Common myeloid progenitor, CD34-positive (primary cell): Measurements from ENCODE around the gene ARHGAP10.

Source experiments
- CTCF ChIA-PET: fragments of 350-600 bp; sonication (Branson Sonifier 250); formaldehyde crosslinking; loops from one replicate; lab custom pipeline; 2021; ENCODE audit warnings: antibody characterized with exemption; lab: Charles Lee
- POLR2A ChIA-PET: fragments of 350-600 bp; sonication (Branson Sonifier 250); formaldehyde crosslinking; loops from one replicate; lab custom pipeline; 2021; ENCODE audit warnings: antibody characterized with exemption; lab: Charles Lee
- DNase-seq, 3 donors: peaks; one replicate each; pipeline versions ENCODE4 v3.0.0 to v3.0.0-alpha.2; 2013
- H3K27ac ChIP-seq, 2 experiments: 1 replicate in 1 of 2; 2 replicates in 1 of 2; pipeline ENCODE4 v1.7.0; 2013; ENCODE audit warnings: inconsistent platforms in 2 of 2, low read length in 2 of 2, mild to moderate bottlenecking in 2 of 2, low read depth in 1 of 2, moderate library complexity in 1 of 2; ENCODE audit not compliant: severe bottlenecking in 2 of 2, insufficient read depth in 1 of 2, poor library complexity in 1 of 2
- H3K27me3 ChIP-seq, 5 experiments: replicated peaks in 2 of 5; 1 replicate in 3 of 5; 2 replicates in 2 of 5; pipeline versions ENCODE4 v1.6.1 to v1.7.0; 2013; ENCODE audit warnings: low read length in 4 of 5, mild to moderate bottlenecking in 2 of 5, moderate library complexity in 2 of 5, inconsistent platforms in 1 of 5; ENCODE audit not compliant: insufficient read depth in 5 of 5, control insufficient read depth in 4 of 5
- H3K36me3 ChIP-seq, 4 experiments: 1 replicate in 2 of 4; 2 replicates in 2 of 4; pipeline versions ENCODE4 v1.6.1 to v1.7.0; 2013; ENCODE audit warnings: low read length in 3 of 4, control low read depth in 1 of 4, mild to moderate bottlenecking in 1 of 4; ENCODE audit not compliant: control insufficient read depth in 4 of 4, insufficient read depth in 4 of 4
- H3K4me1 ChIP-seq, 4 experiments: 1 replicate in 3 of 4; 2 replicates in 1 of 4; pipeline versions ENCODE4 v1.6.1 to v1.7.1; 2013; ENCODE audit warnings: low read length in 3 of 4, mild to moderate bottlenecking in 3 of 4, control low read depth in 1 of 4, inconsistent platforms in 1 of 4, moderate library complexity in 1 of 4; ENCODE audit not compliant: control insufficient read depth in 4 of 4, insufficient read depth in 4 of 4; ENCODE audit errors: control extremely low read depth in 1 of 4
- H3K4me3 ChIP-seq, 7 experiments: 1 replicate in 4 of 7; 2 replicates in 3 of 7; pipeline versions ENCODE4 v1.5.1 to v1.7.0; 2013; ENCODE audit warnings: mild to moderate bottlenecking in 7 of 7, low read length in 6 of 7, moderate library complexity in 6 of 7, inconsistent platforms in 2 of 7, low read depth in 2 of 7, control low read depth in 1 of 7; ENCODE audit not compliant: insufficient read depth in 4 of 7, control insufficient read depth in 1 of 7; ENCODE audit errors: extremely low read depth in 1 of 7
- H3K9me3 ChIP-seq, 5 experiments: 1 replicate in 4 of 5; 2 replicates in 1 of 5; pipeline versions ENCODE4 v1.6.1 to v1.7.1; 2013; ENCODE audit warnings: low read length in 4 of 5, mild to moderate bottlenecking in 2 of 5, inconsistent platforms in 1 of 5, low read depth in 1 of 5, moderate library complexity in 1 of 5; ENCODE audit not compliant: control insufficient read depth in 4 of 5, insufficient read depth in 2 of 5; ENCODE audit errors: control extremely low read depth in 1 of 5
- WGBS: methylation state at CpG from one replicate; pipeline ENCODE4 v1.1.5; 2013; ENCODE audit not compliant: insufficient coverage; 5-methylcytosine and 5-hydroxymethylcytosine counted together

Gene ARHGAP10

DNA sequence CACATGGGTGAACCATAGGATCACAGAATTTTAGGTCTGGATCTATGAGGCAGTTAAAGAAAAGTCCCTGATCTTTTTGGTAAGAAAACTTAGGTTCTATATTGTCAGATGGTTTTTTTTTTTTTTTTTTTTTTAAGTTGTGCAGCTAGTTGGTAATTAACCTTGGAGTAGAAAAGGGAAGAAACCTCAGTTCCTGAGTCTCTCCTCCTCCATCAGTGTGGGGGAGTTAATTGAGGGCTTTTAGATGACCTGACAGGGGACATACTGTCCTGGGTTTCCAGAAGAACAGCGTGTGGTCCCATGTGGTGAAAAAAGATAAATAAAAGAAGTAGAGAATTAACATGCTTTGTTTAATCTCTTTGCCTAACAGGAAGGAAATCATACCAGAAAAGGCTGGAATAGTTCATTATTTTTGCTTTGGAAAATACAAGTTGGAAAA is 123.7 kb downstream of the ARHGAP10 start:
- WGBS, result no CpG with 5 or more reads among the region's 1 CpG
- Histone ChIP-seq H3K27me3 (no peaks in the 10 kb centered on the region), H3K9me3 (no peaks in the 10 kb centered on the region), H3K36me3 (peaks cover 0 to 2% (median 0%) of the 10 kb centered on the region in 4 experiments), H3K27ac (no peak overlapping the region), H3K4me1 (peaks cover 0 to 13% (median 0%) of the 10 kb centered on the region in 4 experiments), H3K4me3 (no peak overlapping the region)
- ChIA-PET POLR2A (interaction anchor here (0.6 kb wide), 1 partner anchor 1809 kb away, joined by 4 read pairs; no protein-coding TSS in a partner anchor), CTCF (interaction anchor here (1.0 to 1.5 kb wide), 2 partner anchors 10 to 256 kb away, joined by 3 to 6 read pairs; no protein-coding TSS in a partner anchor)
- DNase-seq, result peak in 2 of 3 donors; percentile 29 to 30

DNA sequence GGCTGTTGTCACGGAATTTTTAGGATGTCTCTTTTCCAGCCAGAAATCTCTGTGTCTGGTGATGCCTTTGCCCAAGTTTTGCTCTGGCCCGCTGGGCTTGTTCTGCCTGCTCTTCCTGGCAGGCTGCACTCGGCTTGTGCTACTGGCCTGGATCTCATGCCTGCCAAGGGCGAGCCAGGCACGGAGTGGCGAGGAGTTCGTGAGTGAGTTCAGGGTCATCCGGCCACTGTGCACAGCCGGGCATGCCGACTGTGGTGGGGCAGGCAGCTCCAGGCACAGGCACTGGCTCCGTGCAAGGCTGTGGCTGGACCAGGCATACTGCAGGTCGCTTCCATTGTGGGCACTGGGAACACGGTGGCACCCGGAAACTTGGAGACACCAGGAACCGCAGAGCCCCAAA is 129.1 kb downstream of the ARHGAP10 start:
- no peak overlapping the region for H3K4me3 ChIP-seq
- ChIA-PET POLR2A (no interaction called here), CTCF (interaction anchor here (1.2 to 1.4 kb wide), 2 partner anchors 17 to 21 kb away, joined by 3 read pairs; no protein-coding TSS in a partner anchor)
- no peaks in the 10 kb centered on the region for H3K4me1 ChIP-seq
- peaks cover 0 to 2% (median 1%) of the 10 kb centered on the region in 4 experiments for H3K36me3 ChIP-seq
- 98% methylated on average over 15 of the region's 15 CpGs for WGBS
- no peak overlapping the region for H3K27ac ChIP-seq
- no peak for DNase-seq
- no peaks in the 10 kb centered on the region for H3K27me3 ChIP-seq
- H3K9me3 ChIP-seq, result no peaks in the 10 kb centered on the region

DNA sequence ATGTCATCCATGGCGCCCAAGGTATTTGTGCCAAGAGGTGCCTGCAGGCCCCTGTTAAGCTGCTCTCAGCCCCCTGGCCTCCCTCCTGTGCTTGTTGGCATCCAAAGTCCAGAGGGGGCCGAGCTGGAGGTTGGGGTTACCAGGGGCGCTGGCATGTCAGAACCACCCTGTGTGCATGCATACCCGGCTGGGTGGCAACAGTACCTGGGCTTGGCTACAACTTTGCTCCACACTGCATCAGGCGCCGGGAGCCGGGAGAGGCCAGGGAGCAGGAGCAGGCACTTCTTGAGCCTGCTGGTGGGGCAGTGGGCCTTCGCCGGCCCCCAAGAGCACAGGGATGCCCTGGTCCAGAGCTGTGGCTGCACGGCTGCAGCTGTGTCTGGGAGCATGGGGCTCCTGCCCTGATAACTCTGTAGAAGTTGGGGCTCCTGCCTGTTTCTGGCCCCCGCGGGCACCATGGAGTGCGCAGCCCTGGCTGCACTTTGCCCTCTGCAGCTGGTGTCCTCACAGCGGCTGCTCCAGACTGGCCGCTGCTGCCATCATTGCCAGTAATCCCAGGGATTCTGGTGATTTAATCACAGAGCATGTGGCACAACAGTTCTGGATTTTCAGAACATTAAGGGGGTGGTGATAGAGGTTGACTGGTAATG is 130.3 kb downstream of the ARHGAP10 start:
- Histone ChIP-seq H3K4me3 (no peak overlapping the region), H3K36me3 (peaks cover 0 to 2% (median 1%) of the 10 kb centered on the region in 4 experiments), H3K9me3 (no peaks in the 10 kb centered on the region), H3K4me1 (no peaks in the 10 kb centered on the region), H3K27ac (no peak overlapping the region), H3K27me3 (no peaks in the 10 kb centered on the region)
- WGBS, result 99% methylated on average over 12 of the region's 15 CpGs
- POLR2A ChIA-PET, result no interaction called here
- no peak for DNase-seq
- CTCF ChIA-PET, result interaction anchor here (1.2 to 6.7 kb wide), 5 partner anchors 19 to 154 kb away, joined by 3 to 101 read pairs (median 3); no protein-coding TSS in a partner anchor

DNA sequence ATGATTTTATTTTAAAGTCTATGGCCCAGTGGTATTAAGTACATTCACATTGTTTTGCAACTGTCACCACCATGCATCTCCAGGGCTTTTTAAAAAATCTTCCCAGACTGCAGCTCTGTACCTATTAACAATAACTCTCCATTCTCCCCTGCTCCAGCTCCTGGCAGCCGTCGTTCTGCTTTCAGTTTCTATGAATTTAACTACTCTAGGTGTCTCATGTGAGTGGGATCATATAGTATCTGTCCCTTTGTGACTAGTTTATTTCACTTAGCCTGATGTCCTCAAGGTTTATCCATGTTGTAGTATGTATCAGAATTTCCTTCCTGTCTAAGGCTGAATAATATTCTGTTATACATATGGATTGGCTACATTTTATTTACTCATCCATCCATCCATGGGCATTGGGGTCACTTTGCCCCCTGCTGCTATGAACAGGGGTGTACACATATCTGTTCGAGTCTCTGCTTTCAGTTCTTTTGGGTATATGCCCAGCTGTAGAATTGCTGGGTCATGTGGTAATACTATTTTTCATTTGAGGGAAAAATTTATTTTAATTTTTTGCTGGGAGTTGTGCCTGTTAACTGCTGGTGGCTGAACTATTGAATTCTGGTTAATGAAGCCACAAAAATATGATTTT is 131.3 kb downstream of the ARHGAP10 start:
- CTCF ChIA-PET, result interaction anchor here (0.5 to 6.7 kb wide), 13 partner anchors 13 to 289 kb away, joined by 3 to 101 read pairs (median 3); partner anchors contain the start of gene ARHGAP10
- Histone ChIP-seq H3K27me3 (no peaks in the 10 kb centered on the region), H3K36me3 (peaks cover 0 to 2% (median 1%) of the 10 kb centered on the region in 4 experiments), H3K4me3 (no peak overlapping the region), H3K9me3 (no peaks in the 10 kb centered on the region), H3K27ac (no peak overlapping the region), H3K4me1 (no peaks in the 10 kb centered on the region)
- DNase-seq, result peak; percentile 15 to 33 (median 25)
- 50% methylated on average over 1 of the region's 3 CpGs for WGBS
- POLR2A ChIA-PET, result no interaction called here

DNA sequence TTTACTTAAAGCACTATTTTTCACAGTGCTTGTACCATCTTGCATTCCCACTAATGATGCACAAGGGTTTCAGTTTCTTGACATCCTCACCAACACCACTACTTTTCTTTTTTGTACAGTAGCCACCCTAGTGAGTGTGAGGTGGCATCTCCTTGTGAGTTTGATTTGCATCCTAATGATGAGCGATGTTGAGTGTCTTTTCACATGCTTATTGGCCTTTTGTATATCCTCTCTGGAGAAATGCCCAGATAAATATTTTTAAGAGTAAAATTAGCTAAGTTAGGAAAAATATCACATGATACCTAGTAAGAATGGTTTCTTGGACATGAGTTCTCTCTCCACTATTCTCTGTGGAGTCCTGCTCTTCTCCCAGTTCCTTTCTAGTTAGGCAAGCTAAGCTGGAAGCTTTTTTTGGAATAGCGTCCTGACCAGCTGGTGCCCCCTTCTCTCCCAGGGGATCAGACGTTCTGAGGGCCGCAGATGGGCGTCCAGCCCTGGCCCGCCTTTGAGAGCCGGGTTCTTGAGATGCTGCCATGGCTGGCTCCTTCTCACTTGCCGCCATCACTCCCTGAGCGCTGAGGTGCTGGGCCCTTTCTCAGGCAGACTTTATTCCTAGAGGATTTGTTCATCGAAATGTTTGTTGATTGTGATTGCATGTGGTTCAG is 132.1 kb downstream of the ARHGAP10 start:
- Histone ChIP-seq H3K27ac (no peak overlapping the region), H3K36me3 (peaks cover 0 to 2% (median 1%) of the 10 kb centered on the region in 4 experiments), H3K4me3 (no peak overlapping the region), H3K4me1 (no peaks in the 10 kb centered on the region), H3K27me3 (no peaks in the 10 kb centered on the region), H3K9me3 (no peaks in the 10 kb centered on the region)
- ChIA-PET CTCF (interaction anchor here (0.6 to 6.7 kb wide), 15 partner anchors 8 to 267 kb away, joined by 3 to 101 read pairs (median 6); partner anchors contain the start of genes ARHGAP10 and TMEM184C), POLR2A (no interaction called here)
- DNase-seq, result no peak
- 96% methylated on average over 8 of the region's 10 CpGs for WGBS

DNA sequence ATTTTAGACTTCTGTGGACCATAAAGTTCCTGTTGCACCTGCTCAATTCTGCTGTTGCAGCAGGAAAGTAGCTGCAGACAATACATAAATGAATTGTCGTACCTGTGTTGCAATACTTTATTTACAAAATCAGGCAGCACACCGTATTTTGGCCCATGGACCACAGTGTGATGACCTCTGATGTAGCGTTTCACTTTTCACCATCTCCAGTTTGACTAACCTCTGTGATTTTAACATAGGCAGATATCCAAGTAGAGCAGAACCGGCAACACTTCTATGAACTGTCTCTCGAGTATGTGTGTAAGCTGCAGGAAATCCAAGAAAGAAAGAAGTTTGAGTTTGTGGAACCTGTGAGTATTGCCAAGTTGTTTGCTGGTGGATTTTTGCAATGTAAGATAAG is 132.7 kb downstream of the ARHGAP10 start:
- DNase-seq, result no peak
- Histone ChIP-seq H3K9me3 (no peaks in the 10 kb centered on the region), H3K4me3 (no peak overlapping the region), H3K27ac (no peak overlapping the region), H3K36me3 (peaks cover 0 to 2% (median 0%) of the 10 kb centered on the region in 4 experiments), H3K27me3 (no peaks in the 10 kb centered on the region), H3K4me1 (no peaks in the 10 kb centered on the region)
- CTCF ChIA-PET, result interaction anchor here (1.0 to 6.7 kb wide), 15 partner anchors 9 to 346 kb away, joined by 3 to 101 read pairs (median 7); partner anchors contain the start of genes ARHGAP10 and TMEM184C
- POLR2A ChIA-PET, result no interaction called here
- 94% methylated on average over 5 of the region's 5 CpGs for WGBS
